ENCODE data around the gene PKN1.

DNA sequence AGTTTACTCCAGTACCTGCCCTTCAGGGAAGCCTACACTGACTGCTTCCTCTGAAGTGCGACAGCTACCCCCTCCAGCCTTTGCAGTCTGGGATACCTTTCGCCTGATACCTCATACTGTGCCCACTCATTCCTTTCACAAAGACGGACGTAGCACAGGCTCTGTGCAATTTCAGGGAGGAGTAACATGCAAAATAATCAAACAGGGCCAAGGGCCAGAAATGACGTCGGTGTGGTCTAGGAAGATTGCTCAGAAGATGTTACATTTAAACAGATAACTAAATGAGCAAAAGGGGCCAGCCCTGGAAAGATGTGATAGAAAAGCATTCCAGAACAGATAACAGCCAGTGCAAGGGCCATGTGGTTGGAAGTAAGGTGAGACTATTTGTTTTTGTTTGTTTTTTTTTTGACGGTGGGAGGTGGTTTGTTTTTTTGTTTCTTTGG, 7.4 kb upstream of the PKN1 start:
- TF ChIP-seq CTCF (IDR thresholded peaks at IDR 0.05), result no peak
- TF ChIP-seq POLR2A (IDR thresholded peaks at IDR 0.05), result no peak
